ENCODE data around the gene CDK6.

The CDK6 gene

GRCh38 chr7:92730808-92731207 lies 105.6 kb downstream of the CDK6 start:
- no peak for DNase-seq

DNA sequence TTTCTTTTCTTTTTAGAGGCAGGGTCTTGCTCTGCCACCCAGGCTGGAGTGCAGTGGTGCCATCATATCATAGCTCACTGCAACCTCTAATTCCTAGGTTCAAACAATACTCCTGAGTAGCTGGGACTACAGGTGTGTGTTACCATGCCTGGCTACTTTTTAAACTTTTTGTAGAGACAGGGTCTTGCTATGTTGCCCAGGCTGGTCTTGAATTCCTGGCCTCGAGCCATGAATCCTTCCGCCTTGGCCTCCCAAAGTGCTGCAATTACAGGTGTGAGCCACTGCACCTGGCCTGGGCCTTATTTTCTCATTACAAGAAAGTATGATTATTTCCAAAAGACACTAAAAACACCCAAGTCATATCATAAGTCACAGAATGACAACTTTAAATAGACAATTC lies 106.6 kb downstream of the CDK6 start:
- DNase-seq, result no peak

DNA sequence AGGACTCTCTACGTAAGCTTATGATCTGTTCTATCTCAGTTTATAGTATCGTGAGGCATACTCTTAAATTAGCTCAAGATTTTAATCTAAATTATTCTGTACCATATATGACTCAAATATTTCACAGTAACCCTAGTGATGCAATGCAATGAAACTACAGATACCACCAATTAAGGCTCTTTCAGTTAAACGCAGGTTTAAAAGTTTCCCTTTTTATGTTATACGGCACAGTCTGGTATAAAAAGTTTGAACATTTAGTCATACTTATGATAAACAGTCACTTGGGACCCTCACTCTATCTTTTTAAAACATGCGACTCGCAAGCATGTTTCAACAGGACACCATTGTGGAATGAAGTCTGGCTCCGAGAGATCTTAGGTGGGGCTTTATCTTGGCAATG lies 107.2 kb downstream of the CDK6 start:
- no peak for DNase-seq

DNA sequence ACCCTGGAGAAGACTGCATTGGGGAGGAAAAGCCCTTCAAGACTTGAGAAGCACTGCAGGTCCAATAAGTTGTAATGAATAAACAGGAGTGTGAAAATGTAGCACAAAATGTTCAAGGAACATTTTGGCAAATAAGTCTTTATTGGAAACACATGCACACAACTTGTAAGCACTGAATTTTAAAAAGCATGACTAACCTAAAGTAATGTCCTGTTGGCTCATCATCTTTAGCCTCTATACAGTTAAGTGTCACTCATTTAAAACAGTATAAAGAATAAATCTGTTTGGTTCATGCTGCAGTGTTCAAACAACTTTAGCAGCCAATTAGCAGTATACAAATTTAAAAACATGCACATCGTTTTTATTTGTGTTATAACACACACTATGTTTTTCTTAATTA lies 108.6 kb downstream of the CDK6 start:
- DNase-seq, result no peak

GRCh38 chr7:92725161-92725925 lies 111.0 kb downstream of the CDK6 start:
- DNase-seq, result no peak

GRCh38 chr7:92723943-92724342 lies 112.4 kb downstream of the CDK6 start:
- no peak for DNase-seq

DNA sequence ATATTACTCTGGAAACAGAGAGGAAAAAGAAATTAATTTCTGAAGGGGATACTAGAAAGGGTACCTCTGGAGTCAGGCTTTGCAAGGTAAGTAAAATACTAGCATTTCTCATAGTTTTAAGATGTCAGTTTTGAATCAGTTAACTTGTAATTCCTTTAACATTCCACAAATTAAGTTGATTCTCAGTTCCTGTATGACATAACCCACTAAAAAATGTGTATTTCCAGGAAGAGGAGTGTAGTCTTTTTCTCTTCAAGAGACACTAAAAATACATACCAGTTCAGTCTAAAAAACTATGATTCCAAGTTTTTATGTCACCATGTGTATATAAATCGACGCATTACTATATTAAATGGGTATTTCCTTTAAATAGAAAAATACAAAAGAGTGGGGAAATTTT lies 113.2 kb downstream of the CDK6 start:
- no peak for DNase-seq

- DNase-seq, result no peak
Observed at GRCh38 chr7:92722541-92722940, 113.8 kb downstream of the CDK6 start.

- DNase-seq, result no peak
Observed at GRCh38 chr7:92720604-92721350, 115.6 kb downstream of the CDK6 start.

DNA sequence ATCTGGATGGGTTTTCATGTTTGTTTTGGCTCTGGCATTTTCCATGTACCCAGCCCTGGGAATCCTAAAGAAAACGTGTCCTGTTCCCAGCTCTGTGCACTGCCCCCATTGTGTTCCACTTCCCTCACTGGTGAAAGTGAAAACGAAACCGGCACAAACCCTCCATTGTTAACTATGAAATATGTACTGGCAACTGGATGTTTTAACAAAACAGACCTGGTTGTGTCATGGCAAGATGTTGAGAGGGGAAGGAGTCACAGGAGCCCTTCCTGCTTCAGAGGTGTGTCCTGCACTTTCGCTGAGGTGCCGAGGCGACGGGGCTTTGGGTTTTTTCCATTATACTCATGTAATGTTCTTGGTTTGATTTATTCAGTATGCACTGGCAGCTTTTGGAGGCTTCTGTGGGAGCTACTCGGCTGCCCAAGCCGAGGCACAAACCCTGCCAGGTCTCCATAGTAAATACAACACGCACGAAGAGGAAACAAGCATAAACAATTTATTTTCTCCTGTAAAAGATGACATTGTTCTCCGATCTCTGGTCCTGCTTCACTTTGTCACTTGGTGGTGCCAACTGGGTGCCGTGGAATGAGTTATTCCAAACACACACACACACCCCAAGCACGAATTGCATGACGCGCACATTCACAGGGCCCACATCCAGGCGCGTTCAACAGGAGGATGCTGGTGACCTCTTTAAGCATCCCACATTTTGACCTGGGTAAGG lies 118.2 kb downstream of the CDK6 start:
- DNase-seq, result no peak

GRCh38 chr7:92717623-92717992 lies 118.8 kb downstream of the CDK6 start:
- no peak for DNase-seq

- no peak for DNase-seq
Observed at GRCh38 chr7:92716825-92717580, 119.4 kb downstream of the CDK6 start.

- DNase-seq, result no peak
Observed at GRCh38 chr7:92715963-92716362, 120.4 kb downstream of the CDK6 start.

DNA sequence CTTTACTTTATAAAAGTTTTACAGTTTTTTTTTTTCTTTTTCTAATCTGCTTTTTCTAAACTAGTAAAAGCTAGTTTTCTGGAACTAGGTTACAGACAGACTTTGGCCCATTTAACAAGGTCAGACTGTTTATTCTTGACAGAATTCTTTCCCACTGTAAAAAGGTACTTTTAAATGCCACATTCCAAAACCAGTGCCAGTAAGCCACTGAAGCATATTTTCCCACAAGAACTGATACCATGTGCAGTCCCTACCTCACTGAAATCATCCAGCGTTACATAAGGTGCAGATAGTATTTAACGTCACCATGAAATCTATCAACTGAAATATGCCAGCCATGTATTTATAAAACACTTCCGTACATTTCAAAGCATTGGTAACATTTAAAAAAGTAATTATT lies 121.6 kb downstream of the CDK6 start:
- DNase-seq, result no peak

GRCh38 chr7:92714280-92714679 lies 122.1 kb downstream of the CDK6 start:
- no peak for DNase-seq

GRCh38 chr7:92709912-92710311 lies 126.5 kb downstream of the CDK6 start:
- no peak for DNase-seq

DNA sequence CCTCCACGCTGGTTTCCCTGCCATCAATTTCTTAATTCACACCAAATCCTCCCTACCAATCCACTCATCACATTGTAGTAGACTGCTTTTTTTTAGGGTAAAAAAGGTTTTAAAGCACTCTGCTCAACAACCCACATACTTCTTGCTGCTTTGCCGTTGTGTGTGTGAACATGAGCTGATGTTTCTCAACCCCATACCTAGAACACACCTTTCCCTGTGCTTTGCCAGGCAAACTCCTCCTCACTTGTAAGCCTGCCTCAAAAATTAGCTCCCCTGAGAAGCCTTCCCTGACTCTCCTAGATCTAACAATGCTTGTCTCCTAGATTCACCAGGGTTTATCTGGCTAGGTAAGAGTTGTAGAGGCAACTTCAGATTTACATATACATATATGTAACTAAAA lies 127.2 kb downstream of the CDK6 start:
- no peak for DNase-seq

- DNase-seq, result no peak
Observed at GRCh38 chr7:92708111-92709042, 128.0 kb downstream of the CDK6 start.

DNA sequence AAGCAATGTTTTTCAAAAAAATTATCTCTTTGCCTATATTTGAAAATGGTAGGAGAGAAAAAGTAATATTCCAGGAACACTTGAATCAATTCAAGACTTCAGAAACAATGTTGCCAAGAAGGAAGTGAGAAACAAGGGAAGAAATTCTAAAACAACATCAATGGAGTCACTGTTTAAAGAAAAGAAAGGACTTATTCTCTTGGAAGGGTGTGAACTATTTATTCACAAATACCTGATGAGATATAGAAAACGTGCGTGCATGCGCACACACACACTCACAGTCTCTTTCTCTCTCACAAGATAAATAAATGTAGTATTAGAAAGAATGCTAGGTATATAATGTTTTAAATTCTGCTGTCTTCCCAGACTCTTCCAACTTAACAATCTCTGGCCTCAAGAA lies 128.9 kb downstream of the CDK6 start:
- DNase-seq, result no peak

- DNase-seq, result no peak
Observed at GRCh38 chr7:92706563-92706962, 129.8 kb downstream of the CDK6 start.

DNA sequence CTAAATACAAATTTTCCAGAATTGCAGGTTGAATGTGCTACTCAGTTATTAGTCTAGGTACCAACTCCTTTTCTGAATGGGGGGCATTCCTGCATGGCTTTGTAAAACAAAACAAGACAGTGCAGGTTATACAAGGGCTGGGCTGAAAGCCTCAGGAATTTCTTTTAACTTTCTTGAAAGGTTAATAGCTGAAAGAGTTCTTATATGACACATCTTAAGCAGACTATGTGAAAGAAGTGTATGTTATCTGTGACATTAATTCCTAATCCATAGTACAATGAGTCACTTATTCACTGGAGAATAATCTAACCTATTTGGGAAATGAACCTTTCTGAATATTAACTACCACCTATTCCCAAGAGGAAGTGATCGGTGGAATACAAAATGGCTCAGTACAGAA lies 130.5 kb downstream of the CDK6 start:
- DNase-seq, result no peak

- DNase-seq, result no peak
Observed at GRCh38 chr7:92704858-92705257, 131.5 kb downstream of the CDK6 start.

Data from GOT3 (cell line).